ENCODE data around the gene CCNY. TPM values are rescaled to one million over a fixed set of nuclear protein-coding genes. Genes with fewer than 3 reads are reported as not detected.

CCNY gene
- total RNA-seq, 1 donor, result 68.6 TPM

DNA sequence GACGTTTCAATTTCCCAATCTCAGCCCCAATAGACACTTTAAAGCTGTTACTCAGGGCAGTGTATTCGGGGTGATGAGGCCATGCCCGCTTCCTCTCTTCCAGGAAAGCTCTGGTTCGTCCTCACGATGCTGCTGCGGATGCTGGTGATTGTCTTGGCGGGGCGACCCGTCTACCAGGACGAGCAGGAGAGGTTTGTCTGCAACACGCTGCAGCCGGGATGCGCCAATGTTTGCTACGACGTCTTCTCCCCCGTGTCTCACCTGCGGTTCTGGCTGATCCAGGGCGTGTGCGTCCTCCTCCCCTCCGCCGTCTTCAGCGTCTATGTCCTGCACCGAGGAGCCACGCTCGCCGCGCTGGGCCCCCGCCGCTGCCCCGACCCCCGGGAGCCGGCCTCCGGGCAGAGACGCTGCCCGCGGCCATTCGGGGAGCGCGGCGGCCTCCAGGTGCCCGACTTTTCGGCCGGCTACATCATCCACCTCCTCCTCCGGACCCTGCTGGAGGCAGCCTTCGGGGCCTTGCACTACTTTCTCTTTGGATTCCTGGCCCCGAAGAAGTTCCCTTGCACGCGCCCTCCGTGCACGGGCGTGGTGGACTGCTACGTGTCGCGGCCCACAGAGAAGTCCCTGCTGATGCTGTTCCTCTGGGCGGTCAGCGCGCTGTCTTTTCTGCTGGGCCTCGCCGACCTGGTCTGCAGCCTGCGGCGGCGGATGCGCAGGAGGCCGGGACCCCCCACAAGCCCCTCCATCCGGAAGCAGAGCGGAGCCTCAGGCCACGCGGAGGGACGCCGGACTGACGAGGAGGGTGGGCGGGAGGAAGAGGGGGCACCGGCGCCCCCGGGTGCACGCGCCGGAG, 271.4 kb downstream of the CCNY start:
- H3K4me1 ChIP-seq (ENCODE audit: insufficient read depth, low read length), result no peaks in the 10 kb centered on the region
- H3K4me3 ChIP-seq (ENCODE audit: low read length), result no peak overlapping the region

DNA sequence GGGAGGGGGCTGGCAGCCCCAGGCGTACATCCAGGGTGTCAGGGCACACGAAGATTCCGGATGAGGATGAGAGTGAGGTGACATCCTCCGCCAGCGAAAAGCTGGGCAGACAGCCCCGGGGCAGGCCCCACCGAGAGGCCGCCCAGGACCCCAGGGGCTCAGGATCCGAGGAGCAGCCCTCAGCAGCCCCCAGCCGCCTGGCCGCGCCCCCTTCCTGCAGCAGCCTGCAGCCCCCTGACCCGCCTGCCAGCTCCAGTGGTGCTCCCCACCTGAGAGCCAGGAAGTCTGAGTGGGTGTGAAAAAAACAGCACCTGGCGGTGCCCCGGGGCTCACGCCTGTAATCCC, 272.0 kb downstream of the CCNY start:
- H3K9me3 ChIP-seq (ENCODE audit: low read depth, low read length), result no peaks in the 10 kb centered on the region
- peaks cover 43% of the 10 kb centered on the region for H3K27me3 ChIP-seq (ENCODE audit: insufficient read depth, low read length)
- no peak overlapping the region for H3K4me3 ChIP-seq (ENCODE audit: low read length)
- no peaks in the 10 kb centered on the region for H3K4me1 ChIP-seq (ENCODE audit: insufficient read depth, low read length)

More for the DNA sequence above, 271.4 kb downstream of the CCNY start:
- Histone ChIP-seq H3K27me3 (ENCODE audit: insufficient read depth, low read length) (peaks cover 43% of the 10 kb centered on the region), H3K9me3 (ENCODE audit: low read depth, low read length) (no peaks in the 10 kb centered on the region)

- peaks cover 31% of the 10 kb centered on the region for H3K27me3 ChIP-seq (ENCODE audit: insufficient read depth, low read length)
- no peaks in the 10 kb centered on the region for H3K4me1 ChIP-seq (ENCODE audit: insufficient read depth, low read length)
- H3K4me3 ChIP-seq (ENCODE audit: low read length), result no peak overlapping the region
- H3K9me3 ChIP-seq (ENCODE audit: low read depth, low read length), result no peaks in the 10 kb centered on the region
Observed at GRCh38 chr10:35611750-35612149, 275.4 kb downstream of the CCNY start.

DNA sequence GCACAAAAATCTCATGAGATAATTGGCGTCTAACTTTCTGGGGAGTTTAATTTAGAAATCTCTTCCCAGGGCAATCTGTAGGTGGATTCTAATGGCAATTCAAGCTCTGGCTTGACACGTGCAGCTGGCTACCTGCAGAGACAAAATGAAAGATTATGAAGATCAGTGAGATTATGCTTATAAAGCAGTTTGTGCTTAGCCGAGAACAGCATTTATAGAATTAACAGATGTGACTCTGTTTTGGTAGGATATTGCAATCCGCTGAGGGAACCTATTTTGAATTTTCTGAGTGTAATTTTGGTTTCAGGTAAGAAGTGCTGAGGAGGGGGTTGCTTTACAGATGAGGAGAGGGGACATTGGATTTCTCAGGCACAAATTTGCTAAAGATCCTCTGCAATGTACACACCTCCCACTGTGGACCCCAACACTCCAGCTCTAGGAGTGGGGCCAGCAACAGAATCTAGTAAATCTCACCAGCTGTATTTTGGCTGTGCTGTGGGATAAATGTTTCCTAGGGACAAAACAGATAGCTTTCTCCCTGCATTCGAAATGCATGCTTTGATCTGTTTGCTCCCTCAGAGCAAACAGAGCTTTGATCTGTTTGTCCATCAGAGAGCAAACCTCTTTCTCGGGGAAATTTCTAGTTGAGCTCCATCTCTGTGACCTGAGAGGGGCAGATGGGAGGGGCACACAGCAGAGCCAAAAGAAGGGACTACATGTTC, 276.2 kb downstream of the CCNY start:
- no peaks in the 10 kb centered on the region for H3K9me3 ChIP-seq (ENCODE audit: low read depth, low read length)
- H3K4me3 ChIP-seq (ENCODE audit: low read length), result no peak overlapping the region
- no peaks in the 10 kb centered on the region for H3K4me1 ChIP-seq (ENCODE audit: insufficient read depth, low read length)
- H3K27me3 ChIP-seq (ENCODE audit: insufficient read depth, low read length), result peaks cover 23% of the 10 kb centered on the region

DNA sequence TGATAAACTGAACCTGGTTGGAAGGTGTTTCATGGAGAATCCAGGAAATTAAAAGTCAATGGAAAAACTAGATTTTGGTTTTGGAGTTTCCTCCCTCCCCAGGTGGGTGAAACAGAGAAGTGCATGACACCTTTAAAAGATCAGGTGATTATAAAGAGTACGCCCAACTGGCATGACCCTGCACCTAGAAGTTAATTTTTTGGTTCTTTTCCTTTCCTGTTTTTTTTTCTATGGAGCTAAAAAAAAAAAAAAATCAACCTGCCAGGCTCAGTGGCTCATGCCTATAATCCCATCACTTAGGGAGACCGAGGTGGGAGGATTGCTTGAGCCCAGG, 276.8 kb downstream of the CCNY start:
- H3K9me3 ChIP-seq (ENCODE audit: low read depth, low read length), result no peaks in the 10 kb centered on the region
- H3K27me3 ChIP-seq (ENCODE audit: insufficient read depth, low read length), result peaks cover 18% of the 10 kb centered on the region
- H3K4me1 ChIP-seq (ENCODE audit: insufficient read depth, low read length), result no peaks in the 10 kb centered on the region
- H3K4me3 ChIP-seq (ENCODE audit: low read length), result no peak overlapping the region

DNA sequence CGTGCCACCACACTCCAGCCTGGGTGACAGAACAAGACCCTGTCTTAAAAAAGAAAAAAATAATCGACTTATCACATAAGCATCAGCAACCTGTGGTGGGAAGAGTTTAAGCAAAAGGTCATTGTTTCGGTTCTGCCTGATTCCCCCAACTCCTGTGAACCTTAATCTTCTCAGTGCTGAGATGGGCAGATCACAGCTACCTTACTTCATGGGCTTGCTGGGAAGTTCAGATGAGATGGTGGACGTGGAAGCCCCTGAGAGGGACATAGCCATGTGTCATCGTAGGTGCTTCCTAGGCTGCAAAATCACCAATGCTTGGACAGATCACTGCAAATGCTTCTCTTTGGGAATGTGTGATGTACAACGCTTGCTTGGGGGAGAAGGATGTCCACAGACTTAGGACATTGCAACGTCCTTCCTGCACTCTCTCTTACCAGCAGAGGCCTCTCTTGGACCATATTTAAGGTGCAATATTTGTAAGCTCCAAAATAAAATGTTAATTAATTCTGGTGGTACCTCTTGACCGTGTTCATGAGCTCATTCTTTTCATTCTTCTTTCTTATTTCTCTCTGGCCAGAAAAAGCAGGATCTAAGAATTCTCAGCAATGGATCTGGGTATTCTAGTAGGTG, 277.4 kb downstream of the CCNY start:
- no peaks in the 10 kb centered on the region for H3K9me3 ChIP-seq (ENCODE audit: low read depth, low read length)
- peaks cover 11% of the 10 kb centered on the region for H3K27me3 ChIP-seq (ENCODE audit: insufficient read depth, low read length)
- no peak overlapping the region for H3K4me3 ChIP-seq (ENCODE audit: low read length)
- H3K4me1 ChIP-seq (ENCODE audit: insufficient read depth, low read length), result no peaks in the 10 kb centered on the region

- H3K9me3 ChIP-seq (ENCODE audit: low read depth, low read length), result no peaks in the 10 kb centered on the region
- H3K4me3 ChIP-seq (ENCODE audit: low read length), result no peak overlapping the region
- peaks cover 5% of the 10 kb centered on the region for H3K27me3 ChIP-seq (ENCODE audit: insufficient read depth, low read length)
- H3K4me1 ChIP-seq (ENCODE audit: insufficient read depth, low read length), result no peaks in the 10 kb centered on the region
Observed at GRCh38 chr10:35614312-35614711, 278.0 kb downstream of the CCNY start.

Other genes with a start within 250 kb of the CCNY start
- gene CUL2, start 246.2 kb upstream of the CCNY start, total RNA-seq, result 28.4 TPM
- gene CREM, start 209.7 kb upstream of the CCNY start, total RNA-seq, result 37.9 TPM

Measured in mononuclear cell (primary cell).